Measurements from ENCODE around the gene SPRYD3. TPM values are rescaled to one million over a fixed set of nuclear protein-coding genes. Genes with fewer than 3 reads are reported as not detected.

SPRYD3 gene
- total and polyA plus RNA-seq, 2 of the 4 experiments (the other 2 are of a cell fraction) = 25.6 to 27.8 TPM

DNA sequence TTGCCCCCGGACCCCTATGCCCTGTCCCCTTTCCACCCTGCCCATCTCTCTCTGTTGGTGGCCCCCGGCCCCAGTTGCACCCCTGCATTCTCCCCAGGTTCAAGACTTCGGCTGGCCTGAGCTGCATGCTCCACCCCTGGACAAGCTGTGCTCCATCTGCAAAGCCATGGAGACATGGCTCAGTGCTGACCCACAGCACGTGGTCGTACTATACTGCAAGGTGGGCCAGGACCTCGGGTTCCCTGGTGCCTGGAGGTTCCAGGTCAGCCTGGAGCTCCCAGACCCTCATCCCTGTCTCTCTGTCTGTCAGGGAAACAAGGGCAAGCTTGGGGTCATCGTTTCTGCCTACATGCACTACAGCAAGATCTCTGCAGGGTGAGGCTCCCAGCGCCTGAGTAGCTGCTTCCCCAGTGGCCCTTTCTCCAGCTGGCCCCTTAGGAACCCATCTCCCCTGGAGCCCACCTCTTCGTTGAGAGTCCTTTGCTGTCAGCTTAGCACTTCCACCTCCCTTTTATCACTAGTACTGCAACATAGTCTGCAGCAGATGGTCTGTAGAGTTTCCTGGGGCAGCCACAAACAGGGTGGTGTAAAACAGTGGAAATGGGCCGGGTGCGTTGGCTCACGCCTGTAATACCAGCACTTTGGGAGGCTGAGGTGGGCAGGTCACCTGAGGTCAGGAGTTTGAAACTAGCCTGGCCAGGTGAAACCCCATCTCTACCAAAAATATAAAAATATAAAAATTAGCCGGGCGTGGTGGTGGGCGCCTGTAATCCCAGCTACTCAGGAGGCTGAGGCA is 23.5 kb downstream of the SPRYD3 start:
- TF ChIP-seq, protein P1, sequence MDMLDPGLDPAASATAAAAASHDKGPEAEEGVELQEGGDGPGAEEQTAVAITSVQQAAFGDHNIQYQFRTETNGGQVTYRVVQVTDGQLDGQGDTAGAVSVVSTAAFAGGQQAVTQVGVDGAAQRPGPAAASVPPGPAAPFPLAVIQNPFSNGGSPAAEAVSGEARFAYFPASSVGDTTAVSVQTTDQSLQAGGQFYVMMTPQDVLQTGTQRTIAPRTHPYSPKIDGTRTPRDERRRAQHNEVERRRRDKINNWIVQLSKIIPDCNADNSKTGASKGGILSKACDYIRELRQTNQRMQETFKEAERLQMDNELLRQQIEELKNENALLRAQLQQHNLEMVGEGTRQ (IDR thresholded peaks at IDR 0.05; ENCODE audit: low read depth, low read length) = no peak
- TF ChIP-seq CEBPB (IDR thresholded peaks at IDR 0.05; ENCODE audit: low read depth, low read length) (no peak), CHD1 (IDR thresholded peaks at IDR 0.05; ENCODE audit: low read depth, low read length) (no peak), RAD21 (IDR thresholded peaks at IDR 0.05; ENCODE audit: low read length) (no peak), MXI1 (IDR thresholded peaks at IDR 0.05; ENCODE audit: borderline replicate concordance, low read depth, low read length) (no peak), RCOR1 (IDR thresholded peaks at IDR 0.05; ENCODE audit: insufficient replicate concordance, low read length) (no peak), BHLHE40 (IDR thresholded peaks at IDR 0.05; ENCODE audit: low read depth, low read length) (no peak), POLR2A (IDR thresholded peaks at IDR 0.05; ENCODE audit: low read depth, low read length) (no peak), MAZ (IDR thresholded peaks at IDR 0.05; ENCODE audit: borderline replicate concordance, low read depth, low read length) (no peak), FOS (IDR thresholded peaks at IDR 0.05; ENCODE audit: low read depth, low read length) (no peak), MAFK (IDR thresholded peaks at IDR 0.05; ENCODE audit: low read depth, low read length) (no peak)
- TF ChIP-seq, protein P2, sequence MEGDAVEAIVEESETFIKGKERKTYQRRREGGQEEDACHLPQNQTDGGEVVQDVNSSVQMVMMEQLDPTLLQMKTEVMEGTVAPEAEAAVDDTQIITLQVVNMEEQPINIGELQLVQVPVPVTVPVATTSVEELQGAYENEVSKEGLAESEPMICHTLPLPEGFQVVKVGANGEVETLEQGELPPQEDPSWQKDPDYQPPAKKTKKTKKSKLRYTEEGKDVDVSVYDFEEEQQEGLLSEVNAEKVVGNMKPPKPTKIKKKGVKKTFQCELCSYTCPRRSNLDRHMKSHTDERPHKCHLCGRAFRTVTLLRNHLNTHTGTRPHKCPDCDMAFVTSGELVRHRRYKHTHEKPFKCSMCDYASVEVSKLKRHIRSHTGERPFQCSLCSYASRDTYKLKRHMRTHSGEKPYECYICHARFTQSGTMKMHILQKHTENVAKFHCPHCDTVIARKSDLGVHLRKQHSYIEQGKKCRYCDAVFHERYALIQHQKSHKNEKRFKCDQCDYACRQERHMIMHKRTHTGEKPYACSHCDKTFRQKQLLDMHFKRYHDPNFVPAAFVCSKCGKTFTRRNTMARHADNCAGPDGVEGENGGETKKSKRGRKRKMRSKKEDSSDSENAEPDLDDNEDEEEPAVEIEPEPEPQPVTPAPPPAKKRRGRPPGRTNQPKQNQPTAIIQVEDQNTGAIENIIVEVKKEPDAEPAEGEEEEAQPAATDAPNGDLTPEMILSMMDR (conservative IDR thresholded peaks at IDR 0.05; ENCODE audit: low read depth, low read length) = no peak
- TF ChIP-seq, protein P3, sequence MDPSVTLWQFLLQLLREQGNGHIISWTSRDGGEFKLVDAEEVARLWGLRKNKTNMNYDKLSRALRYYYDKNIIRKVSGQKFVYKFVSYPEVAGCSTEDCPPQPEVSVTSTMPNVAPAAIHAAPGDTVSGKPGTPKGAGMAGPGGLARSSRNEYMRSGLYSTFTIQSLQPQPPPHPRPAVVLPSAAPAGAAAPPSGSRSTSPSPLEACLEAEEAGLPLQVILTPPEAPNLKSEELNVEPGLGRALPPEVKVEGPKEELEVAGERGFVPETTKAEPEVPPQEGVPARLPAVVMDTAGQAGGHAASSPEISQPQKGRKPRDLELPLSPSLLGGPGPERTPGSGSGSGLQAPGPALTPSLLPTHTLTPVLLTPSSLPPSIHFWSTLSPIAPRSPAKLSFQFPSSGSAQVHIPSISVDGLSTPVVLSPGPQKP (IDR thresholded peaks at IDR 0.05; ENCODE audit: borderline replicate concordance, low read depth, low read length) = no peak
- Histone ChIP-seq H2AFZ (replicated peaks; ENCODE audit: low read length, poor library complexity) (no peak overlapping the region), H2BK120ac (ENCODE audit: low read depth, low read length) (no peak overlapping the region), H3K9me3 (ENCODE audit: control insufficient read depth, insufficient read depth, low read length) (no peaks in the 10 kb centered on the region), H3K18ac (ENCODE audit: low read depth, low read length) (no peak overlapping the region), H3K9me1 (ENCODE audit: insufficient read depth, low read length) (peaks cover 21% of the 10 kb centered on the region), H2BK20ac (ENCODE audit: low read depth, low read length) (no peak overlapping the region), H3K23ac (ENCODE audit: low read depth, low read length) (no peak overlapping the region), H3K14ac (replicated peaks; ENCODE audit: low read depth, low read length) (no peak overlapping the region), H2AK5ac (ENCODE audit: low read depth, low read length) (no peak overlapping the region), H4K5ac (ENCODE audit: low read depth, low read length) (no peak overlapping the region), H4K20me1 (ENCODE audit: insufficient read depth, low read length) (peaks cover 16% of the 10 kb centered on the region), H3K4me3 (ENCODE audit: insufficient read depth, low read depth, low read length) (no peak overlapping the region), H3K79me1 (ENCODE audit: low read depth in 1 of 2, low read length in 2 of 2) (peaks cover 0 to 50% of the 10 kb centered on the region in 2 experiments; a peak in 3 of 4 replicates), H3K4me2 (ENCODE audit: low read depth, low read length) (no peak overlapping the region), H3K9ac (ENCODE audit: low read depth, low read length) (no peak overlapping the region), H3K27ac (ENCODE audit: insufficient read depth, low read length) (no peak overlapping the region), H3K56ac (ENCODE audit: extremely low read depth, insufficient read depth, low read length) (no peak overlapping the region), H3K4me1 (ENCODE audit: control insufficient read depth, insufficient read depth, low read length) (peaks cover 31% of the 10 kb centered on the region), H2AK9ac (replicated peaks; ENCODE audit: low read depth, low read length, poor library complexity) (no peak overlapping the region), H3K36me3 (ENCODE audit: control insufficient read depth, insufficient read depth, low read length) (peaks cover 66% of the 10 kb centered on the region), H4K91ac (ENCODE audit: insufficient read depth, low read depth, low read length) (no peak overlapping the region), H3K4ac (ENCODE audit: low read depth, low read length) (no peak overlapping the region), H2BK5ac (ENCODE audit: low read depth, low read length, poor library complexity, severe bottlenecking) (no peak overlapping the region), H3K27me3 (ENCODE audit: control insufficient read depth, insufficient read depth, low read length) (no peaks in the 10 kb centered on the region), H2BK15ac (ENCODE audit: low read depth, low read length) (no peak overlapping the region), H4K8ac (ENCODE audit: low read depth in 2 of 2, low read length in 2 of 2) (no peak overlapping the region)
- ChIA-PET POLR2A (ENCODE audit: unreplicated experiment) (no interaction called here), CTCF (interaction anchor here (0.7 kb wide), 1 partner anchor 8 kb away, joined by 3 read pairs; no protein-coding TSS in a partner anchor)
- intact Hi-C loops (cut with micrococcal nuclease) = no loop called here
- no peak for ATAC-seq (ENCODE audit: low read depth)
- no peak for DNase-seq
- dilution Hi-C loops (cut with HindIII; ENCODE audit: low sequenced_read_pairs, unreplicated experiment) = no loop called here
- WGBS, 2 experiments (ENCODE audit: extremely low coverage in 2 of 2, insufficient read length in 1 of 2) = 75% methylated on average over 3 of the region's 15 CpGs; no CpG with 5 or more reads in 1 of the 2 experiments
- no TSS peak for BruUV-seq (replicated peaks)
- in situ Hi-C loops (cut with MboI; ENCODE audit: low sequenced_read_pairs) = no loop called here

All from IMR-90 (cell line).